Hepatic stellate cell (primary cell): ENCODE results near the gene RAB37.

Experiments used
- DNase-seq: peaks from one replicate; pipeline ENCODE4 v3.0.0; 2011; ENCODE audit warnings: low spot score

The RAB37 gene

GRCh38 chr17:74778960-74779359, 41.9 kb downstream of the RAB37 start:
- no peak for DNase-seq

GRCh38 chr17:74779501-74779900, 42.4 kb downstream of the RAB37 start:
- DNase-seq, result no peak

GRCh38 chr17:74779948-74780400, 42.9 kb downstream of the RAB37 start:
- no peak for DNase-seq

GRCh38 chr17:74780443-74781238, 43.6 kb downstream of the RAB37 start:
- no peak for DNase-seq

- no peak for DNase-seq
Observed at GRCh38 chr17:74782571-74782970, 45.5 kb downstream of the RAB37 start.

- DNase-seq, result no peak
Observed at GRCh38 chr17:74784125-74784810, 47.2 kb downstream of the RAB37 start.

GRCh38 chr17:74785096-74785980, 48.3 kb downstream of the RAB37 start:
- no peak for DNase-seq

GRCh38 chr17:74785981-74786360, 48.9 kb downstream of the RAB37 start:
- no peak for DNase-seq

- no peak for DNase-seq
Observed at GRCh38 chr17:74786431-74787055, 49.5 kb downstream of the RAB37 start.

GRCh38 chr17:74790161-74791058, 53.4 kb downstream of the RAB37 start:
- no peak for DNase-seq

- DNase-seq, result no peak
Observed at GRCh38 chr17:74792586-74793105, 55.6 kb downstream of the RAB37 start.

- no peak for DNase-seq
Observed at GRCh38 chr17:74795327-74796020, 58.4 kb downstream of the RAB37 start.

- DNase-seq, result no peak
Observed at GRCh38 chr17:74796211-74796610, 59.2 kb downstream of the RAB37 start.

GRCh38 chr17:74796866-74797265, 59.8 kb downstream of the RAB37 start:
- DNase-seq, result no peak
